OCI-LY3 (cell line): Measurements from ENCODE around the gene KDR.

ENCODE experiments used
- H2AFZ ChIP-seq: fragments of 200-600, 300-600 bp; shearing (Covaris generic); 2 replicates; pipeline ENCODE4 v1.6.0; 2014; ENCODE audit warnings: antibody characterized with exemption, low read depth, low read length
- H3K27ac ChIP-seq: fragments of 200-600, 300-600 bp; sonication (generic); 2 replicates; pipeline ENCODE4 v1.5.1; 2014; ENCODE audit warnings: mild to moderate bottlenecking, low read length, moderate library complexity, mixed read lengths
- H3K27me3 ChIP-seq: fragments of 200-600, 300-600 bp; sonication (generic); 2 replicates; pipeline ENCODE4 v1.6.1; 2014; ENCODE audit warnings: low read depth, low read length, mixed read lengths
- H3K36me3 ChIP-seq: fragments of 200-600, 300-600 bp; sonication (generic); replicated peaks from 2 replicates; pipeline ENCODE3; 2014; ENCODE audit warnings: low read depth, low read length, mixed read lengths
- H3K4me1 ChIP-seq: fragments of 300-600, 200-600 bp; sonication (generic); 2 replicates; pipeline ENCODE4 v1.6.1; 2014; ENCODE audit warnings: low read length, mixed read lengths
- H3K4me2 ChIP-seq: fragments of 200-600, 300-600 bp; sonication (generic); 2 replicates; pipeline ENCODE4 v1.6.1; 2014; ENCODE audit warnings: low read length, mixed read lengths
- H3K4me3 ChIP-seq: fragments of 300-600, 200-600 bp; sonication (generic); 2 replicates; pipeline ENCODE4 v1.5.1; 2014; ENCODE audit warnings: antibody characterized with exemption, mild to moderate bottlenecking, low read length, moderate library complexity
- H3K79me2 ChIP-seq: fragments of 300-600, 200-600 bp; shearing (Covaris generic); 2 replicates; pipeline ENCODE4 v1.6.1; 2014; ENCODE audit warnings: mild to moderate bottlenecking, low read length, mixed read lengths
- H3K9ac ChIP-seq: fragments of 300-600, 200-600 bp; shearing (Covaris generic); 2 replicates; pipeline ENCODE4 v1.6.0; 2014; ENCODE audit warnings: mild to moderate bottlenecking, low read length, moderate library complexity
- H3K9me3 ChIP-seq: fragments of 200-600, 300-600 bp; shearing (Covaris generic); 2 replicates; pipeline ENCODE4 v1.6.1; 2014; ENCODE audit warnings: low read length, mixed read lengths; ENCODE audit not compliant: insufficient read depth
- H4K20me1 ChIP-seq: fragments of 200-600, 300-600 bp; sonication (generic); 2 replicates; pipeline ENCODE4 v1.6.1; 2016; ENCODE audit warnings: low read length, mixed read lengths; ENCODE audit not compliant: insufficient read depth
- EZH2phosphoT487 ChIP-seq: fragments of 200-600 bp; shearing (Covaris generic); IDR thresholded peaks from 2 replicates; pipeline ENCODE4 v1.6.1; 2018; ENCODE audit warnings: antibody characterized with exemption, mixed run types, low read depth
- TF ChIP-seq, protein P1 (sequence below): fragments of 200-600, 300-600 bp; sonication (generic); IDR thresholded peaks from 2 replicates; pipeline ENCODE4 v1.5.1; 2014; ENCODE audit warnings: antibody characterized with exemption, low read length, low read depth

Gene KDR

DNA sequence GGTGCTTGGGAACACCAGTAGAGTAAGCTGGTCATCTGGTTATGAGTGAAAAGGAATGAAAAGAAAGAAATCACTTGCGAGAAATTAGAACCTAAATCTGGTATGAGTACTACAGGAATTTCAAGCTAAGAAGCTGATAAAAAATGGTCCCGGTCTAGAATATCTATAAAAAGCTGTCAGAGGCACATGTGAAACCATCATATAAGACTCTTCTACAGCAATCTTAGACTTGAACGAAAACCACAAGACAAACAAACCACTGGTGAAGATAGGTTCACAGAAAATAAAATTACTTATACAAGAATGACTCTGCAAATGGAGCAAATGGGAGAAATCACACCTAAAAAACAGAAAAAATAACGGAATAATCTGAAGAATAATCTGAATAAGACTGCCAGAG lies 69.9 kb downstream of the KDR start:
- no peaks in the 10 kb centered on the region for H3K27me3 ChIP-seq
- no peaks in the 10 kb centered on the region for H3K36me3 ChIP-seq
- no peaks in the 10 kb centered on the region for H3K79me2 ChIP-seq
- no peak overlapping the region for H3K9ac ChIP-seq
- TF ChIP-seq, protein P1, sequence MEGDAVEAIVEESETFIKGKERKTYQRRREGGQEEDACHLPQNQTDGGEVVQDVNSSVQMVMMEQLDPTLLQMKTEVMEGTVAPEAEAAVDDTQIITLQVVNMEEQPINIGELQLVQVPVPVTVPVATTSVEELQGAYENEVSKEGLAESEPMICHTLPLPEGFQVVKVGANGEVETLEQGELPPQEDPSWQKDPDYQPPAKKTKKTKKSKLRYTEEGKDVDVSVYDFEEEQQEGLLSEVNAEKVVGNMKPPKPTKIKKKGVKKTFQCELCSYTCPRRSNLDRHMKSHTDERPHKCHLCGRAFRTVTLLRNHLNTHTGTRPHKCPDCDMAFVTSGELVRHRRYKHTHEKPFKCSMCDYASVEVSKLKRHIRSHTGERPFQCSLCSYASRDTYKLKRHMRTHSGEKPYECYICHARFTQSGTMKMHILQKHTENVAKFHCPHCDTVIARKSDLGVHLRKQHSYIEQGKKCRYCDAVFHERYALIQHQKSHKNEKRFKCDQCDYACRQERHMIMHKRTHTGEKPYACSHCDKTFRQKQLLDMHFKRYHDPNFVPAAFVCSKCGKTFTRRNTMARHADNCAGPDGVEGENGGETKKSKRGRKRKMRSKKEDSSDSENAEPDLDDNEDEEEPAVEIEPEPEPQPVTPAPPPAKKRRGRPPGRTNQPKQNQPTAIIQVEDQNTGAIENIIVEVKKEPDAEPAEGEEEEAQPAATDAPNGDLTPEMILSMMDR = no peak
- no peak for TF ChIP-seq EZH2phosphoT487
- H3K27ac ChIP-seq = no peak overlapping the region
- no peak overlapping the region for H3K4me2 ChIP-seq
- H3K4me1 ChIP-seq = no peaks in the 10 kb centered on the region
- H3K4me3 ChIP-seq = no peak overlapping the region
- no peaks in the 10 kb centered on the region for H4K20me1 ChIP-seq
- no peaks in the 10 kb centered on the region for H3K9me3 ChIP-seq
- H2AFZ ChIP-seq = no peak overlapping the region

DNA sequence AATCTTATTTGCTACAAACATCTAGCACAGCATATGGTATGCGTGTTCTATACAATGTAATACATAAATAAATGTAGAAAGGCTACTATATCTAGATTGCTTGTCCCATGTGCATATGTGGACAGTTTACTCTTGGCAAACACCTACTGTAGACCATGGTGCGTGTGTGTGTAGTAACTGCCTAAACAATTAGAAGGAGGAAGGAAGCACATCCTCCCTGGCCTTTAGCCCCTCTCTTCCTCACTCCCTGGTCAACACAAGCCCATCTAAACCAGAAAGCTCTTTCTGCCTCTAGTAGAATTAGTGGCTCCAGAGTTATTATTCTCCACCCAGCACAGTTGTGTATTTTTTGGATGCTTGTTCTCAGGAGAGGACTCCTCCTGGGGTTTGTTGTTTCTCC lies 73.9 kb downstream of the KDR start:
- Histone ChIP-seq H3K9ac (no peak overlapping the region), H3K4me1 (no peaks in the 10 kb centered on the region), H3K9me3 (no peaks in the 10 kb centered on the region), H3K4me2 (no peak overlapping the region), H3K79me2 (no peaks in the 10 kb centered on the region), H3K27me3 (no peaks in the 10 kb centered on the region), H2AFZ (no peak overlapping the region), H3K36me3 (no peaks in the 10 kb centered on the region), H3K4me3 (no peak overlapping the region), H4K20me1 (no peaks in the 10 kb centered on the region), H3K27ac (no peak overlapping the region)
- TF ChIP-seq, protein P1 = no peak
- no peak for TF ChIP-seq EZH2phosphoT487

DNA sequence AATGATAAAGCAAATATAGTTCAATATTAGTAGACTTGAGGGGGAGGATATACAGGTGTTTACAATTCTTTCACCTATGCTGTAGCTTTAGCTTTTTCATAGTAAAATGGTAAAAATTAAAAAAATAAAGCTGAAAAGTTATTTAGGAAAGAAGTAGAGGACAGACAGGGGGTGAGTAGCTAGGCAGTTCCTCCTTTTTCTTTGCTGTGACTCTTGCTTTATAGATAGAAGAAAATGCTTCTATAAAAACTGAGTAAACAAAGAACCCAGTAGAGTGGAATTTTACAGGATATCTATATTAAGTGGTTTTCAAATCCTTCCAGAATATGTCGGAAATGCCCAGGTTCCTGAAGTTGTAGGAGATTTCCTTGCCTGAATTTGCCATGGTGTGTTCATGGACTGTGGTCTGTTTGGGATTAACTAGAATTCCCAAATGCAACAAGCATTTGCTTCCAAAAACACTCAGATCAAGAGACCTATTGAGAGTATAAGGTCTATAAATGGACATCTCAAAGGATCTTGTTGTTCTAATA lies 74.9 kb downstream of the KDR start:
- TF ChIP-seq, protein P1 = no peak
- no peak for TF ChIP-seq EZH2phosphoT487
- H3K9ac ChIP-seq = no peak overlapping the region
- no peaks in the 10 kb centered on the region for H3K36me3 ChIP-seq
- no peaks in the 10 kb centered on the region for H3K4me1 ChIP-seq
- no peak overlapping the region for H2AFZ ChIP-seq
- no peaks in the 10 kb centered on the region for H3K9me3 ChIP-seq
- H3K4me3 ChIP-seq = no peak overlapping the region
- no peaks in the 10 kb centered on the region for H4K20me1 ChIP-seq
- H3K79me2 ChIP-seq = no peaks in the 10 kb centered on the region
- H3K27ac ChIP-seq = no peak overlapping the region
- no peak overlapping the region for H3K4me2 ChIP-seq
- H3K27me3 ChIP-seq = no peaks in the 10 kb centered on the region

DNA sequence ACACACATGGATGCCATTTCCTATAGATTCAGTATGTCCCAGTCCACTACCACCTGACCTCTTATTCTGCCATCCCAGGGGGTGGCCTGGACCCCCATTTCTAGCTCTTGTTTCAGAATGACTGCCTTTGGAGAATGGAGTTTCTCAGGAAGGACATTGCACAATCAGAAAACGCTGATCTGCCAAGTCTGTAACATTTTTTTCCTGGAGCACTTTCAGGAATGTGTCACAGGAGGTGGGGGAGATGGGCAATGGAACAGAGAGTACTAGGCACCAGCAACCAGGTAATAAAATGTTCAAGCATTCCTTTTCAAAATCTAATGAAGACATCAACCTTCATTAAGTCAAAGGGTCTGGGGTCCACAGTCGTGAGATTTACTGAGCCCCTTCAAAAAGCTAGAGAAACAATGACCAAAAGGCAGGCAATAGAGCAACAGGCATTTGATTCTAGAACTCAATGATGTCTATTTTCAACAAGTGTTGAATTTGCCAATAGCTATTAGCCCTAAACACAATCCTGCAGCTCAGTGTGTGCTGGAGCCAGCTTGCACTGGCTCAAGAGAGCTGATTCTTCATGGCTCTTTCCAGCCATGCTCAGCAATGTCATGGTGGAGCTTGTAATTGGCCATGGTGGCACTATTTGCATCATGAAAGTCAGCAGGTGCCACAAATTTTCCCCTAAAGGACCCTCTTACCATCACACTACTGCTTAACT lies 87.1 kb downstream of the KDR start:
- H3K36me3 ChIP-seq = no peaks in the 10 kb centered on the region
- no peaks in the 10 kb centered on the region for H3K27me3 ChIP-seq
- TF ChIP-seq, protein P1 = no peak
- TF ChIP-seq EZH2phosphoT487 = no peak
- no peak overlapping the region for H2AFZ ChIP-seq
- H3K4me1 ChIP-seq = no peaks in the 10 kb centered on the region
- H3K79me2 ChIP-seq = no peaks in the 10 kb centered on the region
- no peak overlapping the region for H3K9ac ChIP-seq
- H4K20me1 ChIP-seq = no peaks in the 10 kb centered on the region
- no peak overlapping the region for H3K27ac ChIP-seq
- H3K9me3 ChIP-seq = no peaks in the 10 kb centered on the region
- no peak overlapping the region for H3K4me2 ChIP-seq
- no peak overlapping the region for H3K4me3 ChIP-seq
